Neural progenitor cell (in vitro differentiated cells): Measurements from ENCODE around the gene TAP1.

ENCODE experiments used
- EZH2 ChIP-seq: fragments of 200-600 bp; sonication (generic); IDR thresholded peaks from 2 replicates; pipeline ENCODE4 v1.6.1; 2017; ENCODE audit warnings: antibody characterized with exemption, mild to moderate bottlenecking, moderate library complexity
- EZH2phosphoT487 ChIP-seq: fragments of 200-600 bp; sonication (generic); IDR thresholded peaks from 2 replicates; pipeline ENCODE4 v1.6.1; 2017; ENCODE audit warnings: antibody characterized with exemption
- TF ChIP-seq, protein P1 (sequence below): fragments of 200-600 bp; sonication (generic); IDR thresholded peaks from 2 replicates; pipeline ENCODE4 v1.5.1; 2017; ENCODE audit warnings: antibody characterized with exemption, mild to moderate bottlenecking

DNA sequence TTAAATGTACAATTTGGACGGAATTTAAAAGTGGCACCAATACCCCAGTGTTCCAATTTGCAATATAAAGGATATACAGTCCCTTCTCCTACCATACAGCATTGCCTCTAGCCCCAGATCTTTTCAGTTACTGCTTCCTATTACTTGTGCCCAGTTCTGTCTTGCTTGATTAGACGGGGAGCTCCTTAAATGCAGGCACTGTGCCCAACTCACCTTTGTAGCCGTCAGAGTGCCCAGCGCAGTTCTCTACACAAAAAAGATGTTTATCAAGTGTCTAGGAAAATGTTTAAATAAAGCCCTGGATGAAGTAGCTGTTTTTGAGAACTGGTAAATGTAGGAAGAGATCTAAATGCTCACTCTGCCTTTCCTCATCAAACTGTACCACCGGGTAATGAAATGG lies 22.6 kb downstream of the TAP1 start:
- TF ChIP-seq EZH2: no peak
- TF ChIP-seq, protein P1, sequence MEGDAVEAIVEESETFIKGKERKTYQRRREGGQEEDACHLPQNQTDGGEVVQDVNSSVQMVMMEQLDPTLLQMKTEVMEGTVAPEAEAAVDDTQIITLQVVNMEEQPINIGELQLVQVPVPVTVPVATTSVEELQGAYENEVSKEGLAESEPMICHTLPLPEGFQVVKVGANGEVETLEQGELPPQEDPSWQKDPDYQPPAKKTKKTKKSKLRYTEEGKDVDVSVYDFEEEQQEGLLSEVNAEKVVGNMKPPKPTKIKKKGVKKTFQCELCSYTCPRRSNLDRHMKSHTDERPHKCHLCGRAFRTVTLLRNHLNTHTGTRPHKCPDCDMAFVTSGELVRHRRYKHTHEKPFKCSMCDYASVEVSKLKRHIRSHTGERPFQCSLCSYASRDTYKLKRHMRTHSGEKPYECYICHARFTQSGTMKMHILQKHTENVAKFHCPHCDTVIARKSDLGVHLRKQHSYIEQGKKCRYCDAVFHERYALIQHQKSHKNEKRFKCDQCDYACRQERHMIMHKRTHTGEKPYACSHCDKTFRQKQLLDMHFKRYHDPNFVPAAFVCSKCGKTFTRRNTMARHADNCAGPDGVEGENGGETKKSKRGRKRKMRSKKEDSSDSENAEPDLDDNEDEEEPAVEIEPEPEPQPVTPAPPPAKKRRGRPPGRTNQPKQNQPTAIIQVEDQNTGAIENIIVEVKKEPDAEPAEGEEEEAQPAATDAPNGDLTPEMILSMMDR: no peak
- TF ChIP-seq EZH2phosphoT487: no peak
